H9 (cell line): ENCODE measurements around the gene HHAT. TPM values are rescaled to one million over a fixed set of nuclear protein-coding genes. Genes with fewer than 3 reads are reported as not detected.

Experiments
- DNase-seq: peaks from one replicate; pipeline ENCODE4 v3.0.0-alpha.2; 2017
- H2AFZ ChIP-seq: one replicate; pipeline ENCODE4 v1.6.1; 2013; ENCODE audit warnings: mild to moderate bottlenecking, low read length, control low read depth, moderate library complexity
- H2AK5ac ChIP-seq: 2 replicates; pipeline ENCODE4 v1.6.1; 2013; ENCODE audit warnings: low read length, control low read depth, mixed read lengths; ENCODE audit not compliant: insufficient read length
- H2BK120ac ChIP-seq: one replicate; pipeline ENCODE4 v1.6.1; 2013; ENCODE audit warnings: low read depth, mild to moderate bottlenecking, low read length, control low read depth, inconsistent platforms; ENCODE audit not compliant: poor library complexity, severe bottlenecking
- H2BK12ac ChIP-seq: 2 replicates; pipeline ENCODE4 v1.6.1; 2013; ENCODE audit warnings: low read length, control low read depth, mixed read lengths, low read depth; ENCODE audit not compliant: insufficient read length
- H2BK15ac ChIP-seq: 2 replicates; pipeline ENCODE4 v1.6.1; 2013; ENCODE audit warnings: low read depth, low read length, control low read depth
- H2BK20ac ChIP-seq: one replicate; pipeline ENCODE4 v1.6.1; 2013; ENCODE audit warnings: low read depth, mild to moderate bottlenecking, low read length, control low read depth, inconsistent platforms; ENCODE audit not compliant: poor library complexity, severe bottlenecking
- H2BK5ac ChIP-seq: 2 replicates; pipeline ENCODE4 v1.6.1; 2013; ENCODE audit warnings: low read length, control low read depth, mixed read lengths; ENCODE audit not compliant: insufficient read length
- H3K14ac ChIP-seq: 2 replicates; pipeline ENCODE4 v1.6.1; 2013; ENCODE audit warnings: low read length, control low read depth; ENCODE audit not compliant: insufficient read depth
- H3K18ac ChIP-seq: 2 replicates; pipeline ENCODE4 v1.6.1; 2013; ENCODE audit warnings: low read depth, mild to moderate bottlenecking, mixed read lengths, low read length, control low read depth; ENCODE audit not compliant: insufficient read length
- H3K23ac ChIP-seq: 2 replicates; pipeline ENCODE4 v1.6.1; 2013; ENCODE audit warnings: low read length, control low read depth, mixed read lengths, low read depth; ENCODE audit not compliant: insufficient read length
- H3K23me2 ChIP-seq: 2 replicates; pipeline ENCODE4 v1.6.1; 2013; ENCODE audit warnings: low read depth, mild to moderate bottlenecking, mixed read lengths, low read length, control low read depth; ENCODE audit not compliant: insufficient read length, poor library complexity, severe bottlenecking
- H3K27ac ChIP-seq: 2 replicates; pipeline ENCODE4 v1.5.1; 2013; ENCODE audit warnings: low read length, control low read depth, mixed read lengths, low read depth; ENCODE audit not compliant: insufficient read length
- H3K27me3 ChIP-seq: 2 replicates; pipeline ENCODE4 v1.6.1; 2013; ENCODE audit warnings: low read length, control low read depth, inconsistent platforms; ENCODE audit not compliant: insufficient read depth
- H3K4ac ChIP-seq: 2 replicates; pipeline ENCODE4 v1.6.1; 2013; ENCODE audit warnings: low read depth, mild to moderate bottlenecking, control low read depth, inconsistent platforms, low read length, moderate library complexity
- H3K4me1 ChIP-seq: 2 replicates; pipeline ENCODE4 v1.6.1; 2013; ENCODE audit warnings: low read length, control low read depth, inconsistent platforms; ENCODE audit not compliant: insufficient read depth
- H3K4me2 ChIP-seq: 2 replicates; pipeline ENCODE4 v1.6.1; 2013; ENCODE audit warnings: low read length, control low read depth, mixed read lengths; ENCODE audit not compliant: insufficient read length, insufficient read depth
- H3K56ac ChIP-seq: 2 replicates; pipeline ENCODE4 v1.6.1; 2013; ENCODE audit warnings: low read depth, mild to moderate bottlenecking, mixed read lengths, low read length, control low read depth; ENCODE audit not compliant: insufficient read length
- H3K79me1 ChIP-seq: 2 replicates; pipeline ENCODE4 v1.6.1; 2013; ENCODE audit warnings: low read depth, mild to moderate bottlenecking, moderate library complexity, low read length, control low read depth, inconsistent platforms; ENCODE audit not compliant: insufficient read depth, poor library complexity, severe bottlenecking
- H3K79me2 ChIP-seq: 2 replicates; pipeline ENCODE4 v1.6.1; 2013; ENCODE audit warnings: low read length, control low read depth, inconsistent platforms; ENCODE audit not compliant: insufficient read depth
- H3K9ac ChIP-seq: 2 replicates; pipeline ENCODE4 v1.6.1; 2013; ENCODE audit warnings: low read length, control low read depth, mixed read lengths; ENCODE audit not compliant: insufficient read length; ENCODE audit errors: extremely low read depth
- H3K9me3 ChIP-seq: one replicate; pipeline ENCODE4 v1.6.1; 2013; ENCODE audit warnings: low read depth, low read length, inconsistent platforms; ENCODE audit not compliant: control insufficient read depth
- H3T11ph ChIP-seq: one replicate; pipeline ENCODE4 v1.6.1; 2013; ENCODE audit warnings: mild to moderate bottlenecking, low read length, control low read depth, inconsistent platforms
- H4K20me1 ChIP-seq: one replicate; pipeline ENCODE4 v1.6.1; 2013; ENCODE audit not compliant: control insufficient read depth, insufficient read length, insufficient read depth
- H4K5ac ChIP-seq: 2 replicates; pipeline ENCODE4 v1.6.1; 2013; ENCODE audit warnings: low read depth, mild to moderate bottlenecking, mixed read lengths, low read length, control low read depth; ENCODE audit not compliant: insufficient read length
- H4K8ac ChIP-seq: replicated peaks from 2 replicates; pipeline ENCODE4 v1.6.1; 2013; ENCODE audit warnings: low read length, control low read depth, mixed read lengths, low read depth; ENCODE audit not compliant: insufficient read length
- H4K91ac ChIP-seq: 2 replicates; pipeline ENCODE4 v1.6.1; 2013; ENCODE audit warnings: low read depth, mild to moderate bottlenecking, moderate library complexity, mixed read lengths, low read length, control low read depth; ENCODE audit not compliant: insufficient read length
- H3K27ac Mint-ChIP-seq, 3 experiments: 2 replicates in 2 of 3; 3 replicates in 1 of 3; pipeline ENCODE4 v1.8.0; 2020 to 2021; ENCODE audit warnings: mixed read lengths in 3 of 3, mild to moderate bottlenecking in 1 of 3, moderate library complexity in 1 of 3
- H3K27me3 Mint-ChIP-seq: 2 replicates; pipeline ENCODE4 v1.8.0; 2021; ENCODE audit warnings: low read depth, mild to moderate bottlenecking, moderate library complexity, mixed read lengths
- H3K36me3 Mint-ChIP-seq, 3 experiments: 2 replicates in 2 of 3; 3 replicates in 1 of 3; pipeline ENCODE4 v1.8.0; 2020 to 2021; ENCODE audit warnings: low read depth in 3 of 3, mixed read lengths in 3 of 3; ENCODE audit not compliant: insufficient read depth in 1 of 3
- H3K4me1 Mint-ChIP-seq, 2 experiments: 2 replicates each; pipeline ENCODE4 v1.8.0; 2020; ENCODE audit warnings: mixed read lengths in 2 of 2
- H3K4me3 Mint-ChIP-seq, 2 experiments: 2 replicates in 1 of 2; 3 replicates in 1 of 2; pipeline ENCODE4 v1.8.0; 2020 to 2021; ENCODE audit warnings: mild to moderate bottlenecking in 2 of 2, mixed read lengths in 2 of 2, moderate library complexity in 1 of 2
- H3K9me3 Mint-ChIP-seq, 2 experiments: 2 replicates in 1 of 2; 3 replicates in 1 of 2; pipeline ENCODE4 v1.8.0; 2020; ENCODE audit warnings: mild to moderate bottlenecking in 2 of 2, mixed read lengths in 2 of 2, moderate library complexity in 1 of 2
- WGBS: extraction: QIAGEN DNeasy Blood & Tissue Kit; methylation state at CpG from one replicate; pipeline ENCODE4 v1.1.7; 2013; ENCODE audit warnings: missing lambda C conversion rate, low lambda C conversion rate, mixed read lengths; ENCODE audit not compliant: insufficient read length; ENCODE audit errors: extremely low coverage; 5-methylcytosine and 5-hydroxymethylcytosine counted together
- total RNA-seq: library from RNA; stranded (reverse); gene quantifications from 2 replicates; pipeline ENCODE4 v1.2.1, GENCODE V29; 2021
- TF ChIP-seq, protein P1 (sequence below): fragments of 200-600 bp; sonication (generic); conservative IDR thresholded peaks from 3 replicates; pipeline ENCODE4 v1.8.0; 2021; ENCODE audit warnings: antibody characterized with exemption, mild to moderate bottlenecking

The HHAT gene
- total RNA-seq, 1 experiment from 2014 or later, result 0.48 TPM

DNA sequence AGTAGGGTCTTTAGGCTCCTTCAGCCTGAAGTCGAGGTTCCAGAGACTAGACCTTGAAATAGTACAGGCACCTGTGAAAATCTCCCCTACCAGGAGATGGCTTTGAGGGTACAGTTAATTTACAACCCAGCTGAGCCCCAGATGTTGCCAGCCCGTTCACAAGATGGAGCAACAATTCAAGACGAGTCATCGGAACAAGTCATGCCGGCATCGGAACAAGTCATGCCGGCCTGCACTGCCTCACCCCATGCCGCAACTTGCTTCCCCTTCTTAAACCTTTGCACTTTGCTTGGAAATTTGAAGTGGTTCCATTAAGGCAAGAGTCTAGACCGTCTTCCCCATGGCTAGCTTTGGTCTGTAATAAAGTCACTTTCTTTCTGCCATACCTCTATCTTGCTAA lies 16.0 kb downstream of the HHAT start:
- Histone ChIP-seq H3K9ac (no peak overlapping the region), H3K79me1 (no peaks in the 10 kb centered on the region), H3K56ac (no peak overlapping the region), H3K4ac (no peak overlapping the region), H3K27ac (no peak overlapping the region), H2AK5ac (no peak overlapping the region), H2BK12ac (no peak overlapping the region), H3K4me1 (no peaks in the 10 kb centered on the region), H3K4me2 (no peak overlapping the region), H3K18ac (no peak overlapping the region), H4K20me1 (no peaks in the 10 kb centered on the region), H2BK15ac (no peak overlapping the region), H2BK5ac (no peak overlapping the region), H4K8ac (no peak overlapping the region), H3K23ac (no peak overlapping the region), H2BK120ac (no peak overlapping the region), H3K27me3 (no peaks in the 10 kb centered on the region), H3K79me2 (no peaks in the 10 kb centered on the region), H3K14ac (no peak overlapping the region), H4K91ac (no peak overlapping the region), H2BK20ac (no peak overlapping the region), H2AFZ (no peak overlapping the region), H3K9me3 (no peaks in the 10 kb centered on the region), H3K23me2 (no peaks in the 10 kb centered on the region), H3T11ph (no peak overlapping the region), H4K5ac (no peak overlapping the region)
- no peak overlapping the region for H3K4me3 Mint-ChIP-seq
- no peak for DNase-seq
- H3K27ac Mint-ChIP-seq, result no peak overlapping the region
- no peaks in the 10 kb centered on the region for H3K36me3 Mint-ChIP-seq
- no peaks in the 10 kb centered on the region for H3K4me1 Mint-ChIP-seq
- no peaks in the 10 kb centered on the region for H3K9me3 Mint-ChIP-seq
- peaks cover 20% of the 10 kb centered on the region for H3K27me3 Mint-ChIP-seq
- TF ChIP-seq, protein P1, sequence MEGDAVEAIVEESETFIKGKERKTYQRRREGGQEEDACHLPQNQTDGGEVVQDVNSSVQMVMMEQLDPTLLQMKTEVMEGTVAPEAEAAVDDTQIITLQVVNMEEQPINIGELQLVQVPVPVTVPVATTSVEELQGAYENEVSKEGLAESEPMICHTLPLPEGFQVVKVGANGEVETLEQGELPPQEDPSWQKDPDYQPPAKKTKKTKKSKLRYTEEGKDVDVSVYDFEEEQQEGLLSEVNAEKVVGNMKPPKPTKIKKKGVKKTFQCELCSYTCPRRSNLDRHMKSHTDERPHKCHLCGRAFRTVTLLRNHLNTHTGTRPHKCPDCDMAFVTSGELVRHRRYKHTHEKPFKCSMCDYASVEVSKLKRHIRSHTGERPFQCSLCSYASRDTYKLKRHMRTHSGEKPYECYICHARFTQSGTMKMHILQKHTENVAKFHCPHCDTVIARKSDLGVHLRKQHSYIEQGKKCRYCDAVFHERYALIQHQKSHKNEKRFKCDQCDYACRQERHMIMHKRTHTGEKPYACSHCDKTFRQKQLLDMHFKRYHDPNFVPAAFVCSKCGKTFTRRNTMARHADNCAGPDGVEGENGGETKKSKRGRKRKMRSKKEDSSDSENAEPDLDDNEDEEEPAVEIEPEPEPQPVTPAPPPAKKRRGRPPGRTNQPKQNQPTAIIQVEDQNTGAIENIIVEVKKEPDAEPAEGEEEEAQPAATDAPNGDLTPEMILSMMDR, result no peak
- WGBS, result no CpG with 5 or more reads among the region's 9 CpGs
